Osteocyte (in vitro differentiated cells): ENCODE data around the gene RAPGEF2. TPM values are rescaled to one million over a fixed set of nuclear protein-coding genes. Genes with fewer than 3 reads are reported as not detected.
"Not testable (repeated sequence)": the region's sequence is repeated elsewhere in the genome, so short reads cannot be mapped to it uniquely, and the experiment has no call there.

Experiments
- DNase-seq: peaks from one replicate; pipeline ENCODE4 v3.0.0; 2021; ENCODE audit warnings: mixed read lengths; ENCODE audit not compliant: unreplicated experiment; ENCODE audit errors: extremely low spot score
- H3K27ac Mint-ChIP-seq: one replicate; pipeline ENCODE4 v1.8.0; 2021; ENCODE audit warnings: mild to moderate bottlenecking, mixed read lengths; ENCODE audit not compliant: unreplicated experiment
- H3K27me3 Mint-ChIP-seq: one replicate; pipeline ENCODE4 v1.8.0; 2021; ENCODE audit warnings: mixed read lengths; ENCODE audit not compliant: unreplicated experiment
- H3K36me3 Mint-ChIP-seq: one replicate; pipeline ENCODE4 v1.8.0; 2021; ENCODE audit warnings: mixed read lengths; ENCODE audit not compliant: unreplicated experiment
- H3K4me1 Mint-ChIP-seq: one replicate; pipeline ENCODE4 v1.8.0; 2021; ENCODE audit warnings: mixed read lengths; ENCODE audit not compliant: unreplicated experiment
- H3K4me3 Mint-ChIP-seq: one replicate; pipeline ENCODE4 v1.8.0; 2021; ENCODE audit warnings: mild to moderate bottlenecking, moderate library complexity, mixed read lengths; ENCODE audit not compliant: unreplicated experiment
- H3K9me3 Mint-ChIP-seq: one replicate; pipeline ENCODE4 v1.8.0; 2021; ENCODE audit warnings: mixed read lengths; ENCODE audit not compliant: unreplicated experiment
- CTCF ChIP-seq: fragments of 200-600 bp; sonication (generic); IDR thresholded peaks from 2 replicates; pipeline ENCODE4 v1.5.0; 2021; ENCODE audit warnings: antibody characterized with exemption, mild to moderate bottlenecking, moderate library complexity
- long read RNA-seq: library from polyadenylated mRNA; unstranded; transcript quantifications from one replicate; pipeline ENCODE4 v2.0.0, GENCODE V29; 2021
- total RNA-seq: library from RNA; stranded (reverse); gene quantifications from 2 replicates; pipeline ENCODE4 v1.2.1, GENCODE V29; 2021

Gene RAPGEF2
- 22.7 and 22.8 TPM in 2 replicates for total RNA-seq
- long read RNA-seq, partial matches to known transcripts, result 9 of 11 reads
- long read RNA-seq, other reads (novel, unspliced or antisense), result 2 of 11 reads

GRCh38 chr4:159102622-159103383 lies at the start of gene RAPGEF2:
TSS of gene RAPGEF2 (plus strand) at chr4:159103079. CDS start at chr4:159104163, 1,084 bp downstream.
- Mint-ChIP-seq H3K27ac (peak within 1 kb of the TSS; percentile 83), H3K9me3 (no peaks in the 10 kb centered on the region), H3K36me3 (no peaks in the 10 kb centered on the region), H3K4me1 (peaks cover 43% of the 10 kb centered on the region), H3K4me3 (peak within 1 kb of the TSS; percentile 78), H3K27me3 (peaks cover 4% of the 10 kb centered on the region)
- peak; percentile 95 for DNase-seq
- no peak for TF ChIP-seq CTCF

GRCh38 chr4:159055833-159056232 lies 47.0 kb upstream of the RAPGEF2 start:
- DNase-seq, result no peak
- peaks cover 20% of the 10 kb centered on the region for H3K4me1 Mint-ChIP-seq
- no peak overlapping the region for H3K4me3 Mint-ChIP-seq
- H3K9me3 Mint-ChIP-seq, result no peaks in the 10 kb centered on the region
- no peak overlapping the region for H3K27ac Mint-ChIP-seq
- no peaks in the 10 kb centered on the region for H3K36me3 Mint-ChIP-seq
- H3K27me3 Mint-ChIP-seq, result peaks cover 7% of the 10 kb centered on the region
- TF ChIP-seq CTCF, result no peak

GRCh38 chr4:159060161-159060560 lies 42.7 kb upstream of the RAPGEF2 start:
- Mint-ChIP-seq H3K36me3 (no peaks in the 10 kb centered on the region), H3K4me1 (no peaks in the 10 kb centered on the region), H3K27ac (no peak overlapping the region), H3K27me3 (no peaks in the 10 kb centered on the region), H3K4me3 (no peak overlapping the region), H3K9me3 (no peaks in the 10 kb centered on the region)
- no peak for DNase-seq
- no peak for TF ChIP-seq CTCF

- Mint-ChIP-seq H3K9me3 (no peaks in the 10 kb centered on the region), H3K36me3 (no peaks in the 10 kb centered on the region), H3K27ac (no peak overlapping the region), H3K27me3 (no peaks in the 10 kb centered on the region), H3K4me1 (no peaks in the 10 kb centered on the region), H3K4me3 (no peak overlapping the region)
- no peak for TF ChIP-seq CTCF
- DNase-seq, result no peak
These were observed 40.5 kb upstream of the RAPGEF2 start for GRCh38 chr4:159062381-159062780.

- H3K4me1 Mint-ChIP-seq, result peaks cover 14% of the 10 kb centered on the region
- no peak for DNase-seq
- H3K27me3 Mint-ChIP-seq, result no peaks in the 10 kb centered on the region
- H3K27ac Mint-ChIP-seq, result no peak overlapping the region
- H3K4me3 Mint-ChIP-seq, result no peak overlapping the region
- no peaks in the 10 kb centered on the region for H3K9me3 Mint-ChIP-seq
- no peak for TF ChIP-seq CTCF
- H3K36me3 Mint-ChIP-seq, result no peaks in the 10 kb centered on the region
These were observed 37.2 kb upstream of the RAPGEF2 start for GRCh38 chr4:159065513-159066240.

GRCh38 chr4:159068139-159068538 lies 34.7 kb upstream of the RAPGEF2 start:
- not testable (repeated sequence) for H3K4me3 Mint-ChIP-seq, H3K9me3 Mint-ChIP-seq, H3K27ac Mint-ChIP-seq, DNase-seq, H3K36me3 Mint-ChIP-seq, H3K27me3 Mint-ChIP-seq
- peaks cover 30% of the 10 kb centered on the region for H3K4me1 Mint-ChIP-seq
